NCI-H146 treated with DMSO at 0.1 percent for 48 hours (cell line): Measurements from ENCODE around the gene BEND7.
A peak's percentile ranks its signal among the peaks of the same experiment; 100 is the strongest.
"Not testable (repeated sequence)": the region's sequence is repeated elsewhere in the genome, so short reads cannot be mapped to it uniquely, and the experiment has no call there.

Source experiments
- DNase-seq: peaks from one replicate; lab custom pipeline; 2025; ENCODE audit not compliant: unreplicated experiment; lab: John Stamatoyannopoulos, UW

Gene BEND7, protein sequence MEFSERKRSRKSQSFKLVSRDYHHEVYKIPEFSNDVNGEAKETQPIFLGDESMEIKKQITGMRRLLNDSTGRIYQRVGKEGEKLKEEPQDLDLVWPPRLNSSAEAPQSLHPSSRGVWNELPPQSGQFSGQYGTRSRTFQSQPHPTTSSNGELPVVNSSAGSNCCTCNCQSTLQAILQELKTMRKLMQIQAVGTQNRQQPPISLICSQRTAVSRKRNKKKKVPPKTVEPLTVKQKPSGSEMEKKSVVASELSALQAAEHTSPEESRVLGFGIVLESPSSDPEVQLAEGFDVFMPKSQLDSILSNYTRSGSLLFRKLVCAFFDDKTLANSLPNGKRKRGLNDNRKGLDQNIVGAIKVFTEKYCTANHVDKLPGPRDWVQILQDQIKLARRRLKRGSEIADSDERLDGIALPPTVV

DNA sequence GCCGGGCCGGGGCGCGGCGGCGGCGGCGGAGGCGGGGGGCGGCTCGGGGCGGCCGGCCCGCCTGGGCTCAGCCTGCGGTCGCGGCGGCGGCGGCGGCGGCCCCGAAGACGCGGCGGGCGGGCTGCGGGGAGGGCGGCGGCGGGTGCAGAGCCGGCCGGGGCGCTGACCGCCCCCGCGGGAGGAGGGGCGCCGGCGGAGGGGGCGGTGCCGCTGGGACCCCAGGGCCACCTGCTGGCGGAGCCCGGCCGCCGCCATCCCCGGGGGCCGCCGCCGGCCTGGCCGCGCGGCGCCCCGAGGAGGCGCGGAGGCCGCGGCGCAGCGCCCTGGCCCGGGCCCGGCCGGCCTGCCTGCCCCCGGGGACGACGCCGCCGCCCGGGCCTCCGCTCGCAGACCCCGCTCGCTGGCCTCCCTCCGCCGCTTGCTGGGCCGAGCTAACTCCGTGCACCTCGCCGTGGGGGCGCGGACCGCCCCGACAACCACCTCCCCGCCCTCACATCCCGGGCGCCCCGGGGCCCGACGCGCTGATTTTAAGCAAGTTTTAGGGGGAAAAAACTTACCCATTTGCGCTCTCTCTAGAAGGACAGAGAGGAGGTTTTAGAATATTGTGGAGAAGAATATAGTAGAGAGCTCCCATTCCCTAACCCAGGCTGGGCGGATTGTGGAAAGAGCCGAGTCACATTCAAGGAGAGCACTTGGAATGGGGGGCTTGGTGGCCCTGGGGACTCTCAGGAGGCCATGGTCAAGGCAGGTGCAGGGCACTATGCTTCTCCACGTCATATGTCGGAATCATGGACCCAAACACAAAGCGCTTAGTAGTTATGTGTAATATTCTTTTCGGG lies at the start of gene BEND7:
TSS of gene BEND7 (minus strand) at position 140 of the 839 bp plus-strand sequence. CDS start 481 bp downstream, outside the sequence.
- DNase-seq, result no peak

DNA sequence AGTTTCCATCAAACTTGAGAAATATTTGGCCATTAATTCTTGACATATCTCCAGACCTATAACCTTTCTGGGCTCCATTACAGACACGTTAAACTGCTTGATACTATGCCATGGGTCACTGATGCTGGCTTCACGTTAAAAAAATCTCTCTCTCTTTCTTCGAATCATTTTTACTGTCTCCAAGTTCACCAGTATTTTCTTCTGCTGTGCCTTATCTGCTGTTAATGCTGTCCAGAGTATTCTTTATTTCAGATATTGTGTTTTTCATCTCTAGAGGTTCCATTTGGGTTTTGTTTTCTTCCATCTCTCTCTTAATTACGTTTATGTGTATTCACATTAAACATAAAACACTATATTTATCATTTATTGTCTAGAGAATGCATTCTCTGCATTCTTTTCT lies 45.1 kb upstream of the BEND7 start:
- no peak for DNase-seq

DNA sequence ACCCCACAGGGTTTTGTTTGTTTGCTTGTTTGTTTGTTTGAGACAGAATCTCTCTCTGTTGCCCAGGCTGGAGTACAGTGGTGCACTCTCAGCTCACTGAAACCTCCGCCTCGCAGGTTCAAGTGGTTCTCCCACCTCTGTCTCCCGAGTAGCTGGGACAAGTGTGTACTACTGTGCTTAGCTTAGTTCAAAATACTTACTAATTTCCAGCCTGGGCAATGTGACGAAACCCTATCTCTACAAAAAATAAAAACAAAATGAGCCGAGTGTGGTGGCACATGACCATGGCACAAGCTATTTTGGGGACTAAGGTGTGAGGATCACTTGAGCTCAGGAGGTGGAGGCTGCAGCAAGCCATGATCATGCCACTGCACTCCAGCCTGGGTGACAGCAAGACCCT lies 42.7 kb upstream of the BEND7 start:
- no peak for DNase-seq

DNA sequence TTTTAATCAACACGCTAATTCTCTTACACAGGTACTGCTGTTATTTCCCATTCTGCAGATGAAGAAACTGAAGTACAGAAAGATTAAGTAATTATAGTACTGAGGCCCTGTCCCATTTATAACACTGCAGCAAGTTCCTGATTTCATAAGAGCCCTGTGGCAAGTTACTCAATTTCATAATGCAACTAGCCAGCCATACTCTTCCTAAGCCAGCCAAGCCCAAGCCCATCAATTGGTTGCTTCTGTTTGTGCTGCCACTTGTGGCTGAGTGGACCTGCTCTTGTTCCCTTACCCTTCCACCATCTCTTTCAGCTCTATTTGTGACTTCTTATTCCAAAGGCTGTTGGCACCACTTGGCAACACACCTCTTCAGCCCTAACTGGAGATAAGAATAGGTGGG lies 38.2 kb upstream of the BEND7 start:
- no peak for DNase-seq

DNA sequence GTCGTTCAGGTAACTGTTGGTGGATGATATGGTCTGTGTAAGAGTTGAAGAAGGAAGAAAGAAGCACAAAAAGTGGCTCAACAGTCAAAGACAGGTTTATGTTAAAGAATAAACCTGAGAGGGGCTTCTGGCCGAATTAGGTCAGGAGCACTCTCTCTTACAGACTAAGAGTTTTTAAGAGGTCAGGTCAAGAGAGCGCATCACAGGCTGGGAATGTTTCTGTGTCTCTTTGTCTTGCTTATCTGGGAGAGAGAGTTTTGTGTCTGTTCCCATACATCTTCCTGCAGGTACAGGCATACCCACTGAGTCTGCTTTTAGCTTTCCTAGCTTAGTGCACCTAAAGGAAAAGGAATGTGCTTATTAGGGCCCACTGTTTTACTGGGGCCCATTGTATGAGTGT lies 35.8 kb upstream of the BEND7 start:
- no peak for DNase-seq

DNA sequence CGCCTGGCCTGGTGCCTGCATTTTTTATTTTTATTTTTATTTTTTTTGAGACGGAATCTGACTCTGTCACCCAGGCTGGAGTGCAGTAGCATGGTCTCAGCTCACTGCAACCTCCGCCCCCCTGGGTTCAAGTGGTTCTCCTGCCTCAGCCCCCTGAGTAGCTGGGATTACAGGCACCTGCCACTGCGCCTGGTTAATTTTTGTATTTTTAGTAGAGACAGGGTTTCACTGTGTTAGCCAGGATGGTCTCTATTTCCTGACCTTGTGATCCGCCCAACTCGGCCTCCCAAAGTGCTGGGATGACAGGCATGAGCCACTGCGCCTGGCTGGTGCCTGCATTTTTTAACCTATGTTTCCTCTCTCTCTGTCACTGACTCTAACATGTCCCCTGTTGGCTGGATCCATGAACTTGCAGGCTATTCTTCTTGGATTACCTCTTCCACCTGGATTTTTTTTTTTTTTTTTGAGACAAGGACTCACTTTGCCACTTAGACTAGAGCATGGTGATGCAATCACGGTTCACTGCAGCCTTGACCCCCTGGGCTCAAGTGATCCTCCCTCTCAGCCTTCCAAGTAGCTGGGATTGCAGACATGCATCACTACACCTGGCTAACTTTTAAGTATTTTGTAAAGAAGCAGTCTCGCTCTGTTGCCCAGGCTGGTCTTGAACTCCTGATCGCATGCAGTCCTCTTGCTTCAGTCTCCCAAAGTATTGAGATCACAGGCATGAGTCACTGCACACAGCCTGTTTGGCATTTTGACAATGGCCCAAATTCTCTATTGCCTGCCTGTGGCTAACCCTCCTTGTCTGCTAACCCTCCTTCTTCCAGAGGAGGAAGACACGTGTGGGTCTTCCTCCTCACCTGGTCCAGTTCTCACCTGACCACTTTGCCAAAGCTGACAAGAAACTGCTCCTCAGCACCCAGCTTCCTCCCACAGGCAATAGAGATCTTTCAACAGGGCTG lies 34.9 kb upstream of the BEND7 start:
- DNase-seq, result no peak

DNA sequence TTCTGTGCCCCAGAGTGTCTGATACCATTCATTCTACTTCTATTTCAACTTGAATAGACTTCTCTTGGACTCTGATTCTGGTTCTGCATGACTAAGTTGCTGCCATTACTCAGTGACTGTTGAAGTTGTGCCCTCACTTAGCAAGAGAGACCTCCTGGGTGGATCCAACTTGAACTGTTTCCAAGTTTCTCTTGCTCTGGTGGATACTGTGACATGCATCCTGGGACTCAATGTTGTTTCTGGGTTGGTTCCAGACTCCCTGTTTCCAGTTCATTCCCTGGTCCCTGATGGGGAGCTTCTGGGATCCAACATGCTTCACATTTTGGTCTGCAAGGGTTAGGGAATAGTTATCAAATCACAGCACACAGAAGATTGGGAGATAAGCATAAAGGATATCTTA lies 31.8 kb upstream of the BEND7 start:
- no peak for DNase-seq

DNA sequence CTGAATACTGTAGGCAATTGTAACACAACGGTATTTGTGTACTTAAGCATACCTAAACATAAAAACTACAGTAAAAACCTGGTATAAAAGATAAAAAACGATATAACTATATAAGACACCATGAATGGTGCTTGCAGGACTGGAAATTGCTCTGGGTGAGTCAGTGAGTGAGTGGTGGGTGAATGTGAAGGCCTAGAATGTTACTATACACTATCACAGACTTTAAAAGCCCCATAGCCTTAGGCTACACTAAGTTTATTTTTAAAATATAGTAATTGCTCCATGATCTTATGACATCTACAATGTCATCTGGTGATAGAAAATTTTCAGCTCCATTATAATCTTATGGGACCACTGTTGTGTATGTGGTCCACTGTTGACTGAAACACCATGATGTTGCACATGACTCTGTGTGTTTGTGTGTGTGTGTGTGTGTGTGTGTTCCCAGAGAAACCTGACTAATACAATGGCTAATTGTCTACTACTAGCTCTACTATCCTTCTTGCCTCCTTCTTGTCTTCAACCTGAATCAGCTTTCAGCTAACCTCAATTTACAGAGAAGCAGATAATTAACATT lies 30.4 kb upstream of the BEND7 start:
- DNase-seq, result no peak

DNA sequence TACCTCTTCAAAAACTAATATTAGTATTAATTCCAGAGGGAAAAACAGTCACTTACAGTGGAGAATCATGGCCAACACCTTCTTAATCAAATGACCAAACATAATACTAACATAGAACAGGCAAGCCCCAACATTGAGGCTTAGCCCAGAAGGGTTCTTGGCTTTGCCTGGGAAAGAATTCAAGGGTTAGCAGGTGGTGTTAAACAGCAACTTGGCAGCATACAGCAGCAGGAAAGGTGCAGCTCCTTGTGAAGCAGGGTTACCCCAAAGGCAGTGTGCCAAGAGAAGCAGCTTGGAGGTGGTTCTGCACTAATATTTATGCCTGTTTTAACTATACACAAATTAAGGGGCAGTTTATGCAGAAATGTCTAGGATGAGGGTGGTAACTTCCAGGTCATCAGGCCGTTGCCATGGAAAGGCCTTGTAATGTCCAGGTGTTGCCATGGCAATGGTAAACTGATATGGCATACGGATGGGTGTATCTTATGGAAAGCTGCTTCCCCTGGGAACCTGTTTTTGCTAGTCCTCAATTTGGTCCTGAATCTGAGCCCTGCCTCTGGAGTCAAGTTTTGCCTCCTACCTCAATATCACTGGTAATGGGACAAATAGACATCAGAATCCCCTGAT lies 27.2 kb upstream of the BEND7 start:
- peak; percentile 64 for DNase-seq

DNA sequence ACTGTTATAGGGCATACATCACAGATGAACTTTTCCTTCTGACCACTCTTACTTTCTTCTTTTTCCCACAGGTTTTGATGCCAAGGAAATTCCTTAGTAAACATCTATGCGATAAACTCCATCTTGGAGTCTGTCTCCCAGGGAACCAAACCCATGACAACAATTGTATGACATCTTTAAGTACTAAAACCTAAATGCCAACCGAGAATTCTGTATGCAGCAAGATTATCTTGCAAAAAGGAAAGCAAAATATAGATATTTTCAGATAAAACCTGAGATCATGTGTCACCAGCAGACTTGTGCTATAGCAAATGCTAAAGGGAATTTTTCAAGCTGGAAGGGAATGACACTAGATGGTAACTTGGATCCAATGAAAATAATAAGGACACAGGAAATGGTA lies 22.0 kb upstream of the BEND7 start:
- no peak for DNase-seq

DNA sequence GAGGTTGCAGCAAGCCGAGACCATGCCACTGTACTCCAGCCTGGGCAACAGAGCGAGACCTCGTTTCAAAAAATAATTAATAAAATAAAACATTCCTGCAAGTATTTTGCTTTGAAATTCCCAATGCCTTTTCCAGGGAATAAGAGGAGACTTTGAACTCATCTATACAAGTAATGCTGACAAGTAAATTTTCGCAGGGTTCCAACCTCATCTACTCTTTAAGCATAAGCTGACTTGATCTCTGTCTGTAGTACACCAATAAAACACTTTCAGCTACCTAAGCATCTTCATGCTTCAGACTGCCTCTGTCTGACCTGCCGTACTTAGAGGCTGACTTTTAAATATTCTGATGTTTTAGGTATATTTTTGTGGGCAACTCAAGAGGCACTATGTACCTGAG lies 13.7 kb upstream of the BEND7 start:
- no peak for DNase-seq

DNA sequence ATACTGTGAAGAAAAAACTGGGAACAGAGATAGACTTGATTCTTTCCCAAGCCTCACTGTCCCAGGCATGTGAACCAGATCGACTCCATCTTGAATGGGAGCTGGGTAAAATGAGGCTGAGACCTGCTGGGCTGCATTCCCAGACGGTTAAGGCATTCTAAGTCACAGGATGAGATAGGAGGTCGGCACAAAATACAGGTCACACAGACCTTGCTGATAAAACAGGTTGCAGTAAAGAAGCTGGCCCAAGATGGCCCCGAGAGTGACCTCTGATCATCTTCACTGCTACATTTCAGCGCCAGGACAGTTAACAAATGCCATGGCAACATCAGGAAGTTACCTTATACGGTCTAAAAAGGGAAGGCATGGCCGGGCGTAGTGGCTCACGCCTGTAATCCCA lies 9.2 kb upstream of the BEND7 start:
- DNase-seq, result not testable (repeated sequence)

DNA sequence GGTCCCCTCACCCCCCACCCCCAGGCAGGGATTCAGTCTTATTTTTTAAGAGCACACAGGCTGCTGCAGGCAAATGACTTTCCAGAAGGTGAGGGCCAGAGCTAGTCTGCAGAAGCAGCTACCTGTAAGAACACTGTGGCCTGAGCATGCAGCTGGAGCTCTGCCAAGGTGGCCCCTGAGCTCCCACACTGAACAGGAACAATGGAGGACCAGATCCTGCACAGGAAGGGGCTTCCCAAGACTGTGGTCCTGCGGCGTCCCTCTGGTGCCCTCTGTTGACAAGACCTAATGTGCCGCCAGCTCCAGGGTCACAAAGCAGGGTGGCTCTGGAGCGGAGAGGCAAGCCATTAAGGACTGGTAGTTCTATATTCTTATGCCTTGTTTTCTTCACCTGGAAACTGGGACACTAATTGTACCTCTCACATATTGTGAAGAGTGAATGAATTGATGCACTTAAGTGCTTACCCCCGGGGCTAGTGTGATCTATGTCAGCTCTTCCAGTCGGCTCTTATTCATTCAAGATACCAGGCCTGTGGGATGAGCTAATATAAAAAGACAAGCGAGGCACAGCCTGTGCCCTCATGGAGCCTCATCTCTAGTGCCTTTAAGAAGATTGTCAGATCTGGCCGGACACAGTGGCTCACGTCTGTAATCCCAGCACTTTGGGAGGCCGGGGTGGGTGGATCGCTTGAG lies 8.0 kb upstream of the BEND7 start:
- DNase-seq, result peak; percentile 85

DNA sequence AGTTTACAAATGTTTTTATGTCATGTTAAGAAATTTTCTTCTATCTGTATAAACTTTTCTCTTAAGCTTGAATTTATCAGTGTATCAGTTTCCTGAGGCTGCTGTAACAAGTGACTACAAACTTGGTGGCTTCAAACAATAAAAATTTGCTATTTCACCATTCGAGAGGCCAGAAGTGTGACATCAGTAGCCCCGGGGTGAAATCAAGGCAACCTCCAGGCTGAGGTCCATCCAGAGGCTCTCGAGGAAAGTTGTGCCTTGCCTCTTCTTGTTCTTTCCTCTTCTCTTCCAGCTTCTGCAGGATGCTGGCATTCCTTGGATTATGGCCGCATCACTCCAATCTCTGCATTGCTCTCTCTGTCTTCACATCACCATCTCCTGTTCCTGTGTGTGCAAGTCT lies 6.5 kb upstream of the BEND7 start:
- DNase-seq, result no peak

DNA sequence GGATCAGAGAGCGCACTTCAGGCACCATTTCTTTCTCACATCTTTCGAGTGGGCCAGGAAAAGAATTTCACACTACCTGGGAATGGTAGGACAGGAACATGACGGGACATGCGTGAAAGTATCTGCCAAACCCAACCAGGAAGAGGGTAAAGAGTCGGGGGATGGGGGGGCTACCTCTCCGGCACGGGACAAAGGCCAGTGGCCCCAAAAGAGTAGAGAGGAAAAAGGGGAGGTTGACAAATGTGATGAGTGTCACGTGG lies 830 bp upstream of the BEND7 start:
- DNase-seq, result no peak

DNA sequence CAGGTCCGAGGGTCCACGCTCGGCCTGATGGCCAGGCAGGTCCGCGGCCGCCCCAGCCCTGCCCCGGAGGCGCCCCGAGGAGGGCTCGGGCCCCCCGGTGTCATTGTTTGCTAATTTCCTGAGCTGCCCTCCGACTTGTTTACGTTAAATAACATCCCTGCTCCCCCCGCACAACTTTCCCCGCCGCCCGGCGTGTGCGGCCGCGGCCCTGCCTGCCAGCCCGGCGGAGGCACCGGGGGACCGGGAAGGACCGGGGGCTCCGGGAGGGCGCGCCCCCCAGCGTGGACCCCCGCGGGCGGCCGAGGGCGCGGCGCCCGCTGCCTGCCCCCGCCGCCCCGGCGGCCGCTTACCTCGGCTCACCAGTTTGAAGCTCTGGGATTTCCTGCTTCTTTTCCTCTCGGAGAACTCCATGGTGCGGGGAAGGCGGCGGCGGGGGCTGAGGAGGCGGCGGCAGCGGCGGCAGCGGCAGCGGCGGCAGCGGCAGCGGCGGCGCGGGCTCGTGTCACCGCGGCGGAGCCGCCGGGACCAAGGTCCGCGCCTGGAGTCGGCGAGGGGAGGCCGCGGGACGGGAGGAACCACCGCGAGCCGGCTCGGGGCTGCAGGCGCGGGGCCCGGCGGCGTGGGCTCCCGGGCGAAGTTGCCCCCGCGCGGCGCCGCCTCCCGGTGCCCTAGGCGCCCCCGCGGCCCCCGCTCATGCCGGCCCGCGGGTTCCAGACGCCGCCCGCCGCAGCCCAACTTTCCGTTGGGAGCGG lies 515 bp downstream of the BEND7 start:
- no peak for DNase-seq

DNA sequence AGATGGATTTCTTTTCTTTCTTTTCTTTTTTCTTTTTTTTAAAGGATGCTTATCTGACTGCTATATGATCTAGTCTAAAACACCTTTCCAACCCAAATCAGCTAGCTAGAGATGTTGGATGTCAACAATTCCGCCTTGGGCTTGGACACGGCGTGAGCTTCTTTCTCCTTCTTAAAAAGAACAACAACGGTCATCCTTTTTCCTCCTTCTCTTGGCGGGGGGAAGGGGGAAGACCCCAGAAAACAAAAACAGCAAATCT lies 1.0 kb downstream of the BEND7 start:
- DNase-seq, result no peak

DNA sequence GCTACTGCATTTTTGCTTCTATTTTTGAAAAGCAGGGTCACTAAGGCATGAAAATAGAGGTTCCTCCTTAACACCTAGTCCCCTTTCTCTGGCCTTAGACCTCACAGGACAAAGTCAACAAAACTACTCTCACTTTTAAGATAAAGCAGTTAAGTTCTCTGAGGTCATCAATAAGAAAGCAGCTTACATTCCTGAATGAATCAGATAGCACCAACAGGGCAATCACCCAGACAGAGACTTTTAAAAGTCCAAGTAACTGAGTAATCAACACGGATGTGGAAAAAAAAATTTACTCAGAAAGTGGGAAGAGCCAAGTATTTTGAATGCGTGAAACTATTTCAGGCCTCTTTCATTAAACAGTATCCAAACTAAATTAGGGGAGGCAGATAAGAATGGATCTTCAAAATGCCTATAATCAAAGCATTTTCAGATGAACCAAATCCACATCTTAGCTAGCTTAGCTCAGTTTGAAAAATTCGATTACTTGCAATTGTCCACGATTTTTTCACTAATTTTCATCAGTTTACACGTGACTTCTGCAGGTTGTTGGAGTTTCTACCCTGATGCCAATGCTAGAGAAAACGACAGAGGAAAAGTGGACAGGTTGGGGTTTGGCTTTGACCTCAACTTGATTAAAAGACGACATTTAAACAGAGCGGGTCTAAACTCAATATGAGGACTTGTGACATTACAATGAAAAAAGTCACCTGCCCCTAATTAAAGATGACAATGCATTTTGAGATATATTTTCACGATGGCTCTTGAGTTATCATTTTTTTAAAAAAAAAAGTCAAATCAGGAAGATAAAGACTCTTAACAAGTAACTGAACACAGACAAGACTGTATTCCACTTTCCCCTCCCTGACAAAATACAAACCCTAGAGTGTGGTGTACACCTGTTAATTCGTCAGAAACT lies 1.6 kb downstream of the BEND7 start:
- no peak for DNase-seq

DNA sequence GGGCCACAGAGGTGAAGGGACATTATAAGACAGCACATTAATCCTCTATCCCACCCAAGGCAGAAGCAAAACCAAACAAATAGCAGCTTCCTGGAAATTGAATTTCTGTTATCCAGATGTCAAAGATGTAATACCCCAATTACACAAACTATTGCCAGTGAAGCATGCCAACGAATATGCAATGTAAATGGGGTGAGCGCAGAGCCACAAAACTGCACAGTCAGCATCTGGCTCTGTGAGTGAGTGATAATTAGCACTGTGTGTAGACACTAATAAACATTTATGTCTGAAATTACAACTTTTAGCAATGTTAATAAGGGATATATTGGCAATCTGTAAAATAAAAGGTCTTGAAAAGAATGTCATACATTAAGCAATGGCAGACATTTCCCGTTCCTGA lies 3.2 kb downstream of the BEND7 start:
- DNase-seq, result no peak
